KG1 (cell line): Measurements from ENCODE around the gene SCN1B.
A peak's percentile ranks its signal among the peaks of the same experiment; 100 is the strongest.
"Not testable (repeated sequence)": the region's sequence is repeated elsewhere in the genome, so short reads cannot be mapped to it uniquely, and the experiment has no call there.

ENCODE experiments used
- DNase-seq: peaks from one replicate; lab custom pipeline; 2025; lab: John Stamatoyannopoulos, UW

Gene SCN1B

DNA sequence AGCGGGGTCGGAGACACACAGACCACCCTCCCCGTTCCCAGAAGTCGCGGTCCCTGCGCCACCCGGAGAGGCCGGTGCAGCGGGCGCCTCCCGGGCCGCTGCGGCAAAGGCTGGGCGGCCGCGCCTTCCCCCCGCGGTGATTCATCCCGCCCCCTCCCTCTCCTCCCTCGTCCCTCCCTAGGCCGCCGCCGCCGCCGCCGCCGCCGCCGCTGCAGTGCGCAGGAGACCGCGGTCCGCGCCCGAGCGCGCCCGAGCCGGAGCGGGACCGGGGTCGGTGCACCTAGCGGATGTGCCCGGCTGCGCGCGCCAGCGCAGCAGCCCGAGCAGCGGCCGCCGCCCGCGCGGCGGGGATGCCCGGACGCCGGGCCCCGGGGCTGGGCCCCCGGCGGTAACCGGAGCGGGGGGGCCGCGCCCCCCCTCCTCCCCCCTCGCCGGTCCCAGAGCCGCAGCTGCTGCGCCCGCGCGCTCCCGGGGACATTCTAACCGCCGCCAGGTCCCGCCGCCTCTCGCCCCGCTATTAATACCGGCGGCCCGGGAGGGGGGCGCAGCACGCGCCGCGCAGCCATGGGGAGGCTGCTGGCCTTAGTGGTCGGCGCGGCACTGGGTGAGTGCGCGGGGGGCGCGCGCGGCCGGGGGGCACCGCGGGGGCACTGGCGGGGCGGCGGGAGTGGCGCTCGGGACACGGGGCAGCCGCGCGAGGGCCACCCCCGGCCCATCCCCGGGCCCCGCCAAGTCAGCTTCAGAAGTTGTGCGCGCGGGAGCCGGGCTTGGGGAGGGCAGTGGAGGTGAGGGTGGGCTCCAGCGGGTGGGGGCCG is at the start of gene SCN1B:
TSS of gene SCN1B (plus strand) at position 214 of the 815 bp plus-strand sequence. CDS start at position 565, 351 bp downstream.
- DNase-seq = no peak

DNA sequence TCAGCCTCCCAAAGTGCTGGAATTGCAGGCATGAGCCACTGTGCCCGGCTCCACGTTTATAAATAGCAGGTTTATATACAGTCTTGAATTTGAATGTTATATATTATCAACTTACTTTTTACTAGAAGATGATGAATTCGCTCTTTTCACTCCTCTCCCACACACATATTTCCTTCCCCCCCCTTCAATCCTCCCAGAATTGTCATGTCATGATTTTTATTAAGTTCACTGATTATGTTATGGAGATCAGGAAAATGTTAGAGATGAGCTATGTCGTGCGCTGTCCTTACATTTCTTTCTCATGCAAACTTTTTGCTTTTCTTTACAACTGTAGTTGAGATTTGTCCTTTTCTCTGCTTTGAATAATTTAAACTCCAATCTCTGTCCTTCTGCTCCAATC is 48.0 kb upstream of the SCN1B start:
- no peak for DNase-seq

DNA sequence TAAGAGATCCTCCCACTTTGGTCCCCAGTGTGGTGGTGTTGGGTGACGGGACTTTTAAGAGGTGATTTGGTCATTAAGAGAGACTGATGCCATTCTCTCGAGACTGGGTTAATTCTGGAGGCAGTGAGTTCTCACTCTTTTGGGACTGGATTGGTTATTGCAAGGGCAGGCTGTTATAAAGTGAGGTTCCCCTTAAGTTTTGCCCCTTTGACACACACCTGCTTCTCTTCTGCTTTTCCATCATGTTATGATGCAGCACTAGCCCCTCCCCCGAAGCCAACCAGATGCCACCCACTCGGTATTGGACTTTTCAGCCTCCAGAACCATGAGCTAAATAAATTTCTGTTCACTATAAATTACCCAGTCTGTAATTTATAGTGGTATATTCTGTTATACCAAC is 46.5 kb upstream of the SCN1B start:
- DNase-seq = no peak

DNA sequence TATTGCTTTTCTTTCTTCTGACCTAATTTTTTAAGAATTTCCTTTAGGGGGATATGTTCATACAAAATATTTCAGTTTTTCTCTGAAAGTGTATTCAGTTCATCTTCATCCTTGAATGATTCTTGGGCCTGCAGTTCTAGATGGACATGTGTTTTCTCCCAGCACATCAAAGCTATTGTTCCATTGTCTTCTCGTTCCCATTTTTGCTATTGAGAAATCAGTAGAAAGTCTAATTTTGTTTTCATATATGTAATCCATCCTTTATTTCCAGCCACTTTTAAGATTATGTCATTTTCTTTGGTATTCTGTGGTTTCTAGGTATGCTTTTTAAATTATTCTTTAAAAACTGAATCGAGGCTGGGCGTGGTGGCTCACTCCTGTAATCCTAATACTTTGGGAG is 46.0 kb upstream of the SCN1B start:
- no peak for DNase-seq

DNA sequence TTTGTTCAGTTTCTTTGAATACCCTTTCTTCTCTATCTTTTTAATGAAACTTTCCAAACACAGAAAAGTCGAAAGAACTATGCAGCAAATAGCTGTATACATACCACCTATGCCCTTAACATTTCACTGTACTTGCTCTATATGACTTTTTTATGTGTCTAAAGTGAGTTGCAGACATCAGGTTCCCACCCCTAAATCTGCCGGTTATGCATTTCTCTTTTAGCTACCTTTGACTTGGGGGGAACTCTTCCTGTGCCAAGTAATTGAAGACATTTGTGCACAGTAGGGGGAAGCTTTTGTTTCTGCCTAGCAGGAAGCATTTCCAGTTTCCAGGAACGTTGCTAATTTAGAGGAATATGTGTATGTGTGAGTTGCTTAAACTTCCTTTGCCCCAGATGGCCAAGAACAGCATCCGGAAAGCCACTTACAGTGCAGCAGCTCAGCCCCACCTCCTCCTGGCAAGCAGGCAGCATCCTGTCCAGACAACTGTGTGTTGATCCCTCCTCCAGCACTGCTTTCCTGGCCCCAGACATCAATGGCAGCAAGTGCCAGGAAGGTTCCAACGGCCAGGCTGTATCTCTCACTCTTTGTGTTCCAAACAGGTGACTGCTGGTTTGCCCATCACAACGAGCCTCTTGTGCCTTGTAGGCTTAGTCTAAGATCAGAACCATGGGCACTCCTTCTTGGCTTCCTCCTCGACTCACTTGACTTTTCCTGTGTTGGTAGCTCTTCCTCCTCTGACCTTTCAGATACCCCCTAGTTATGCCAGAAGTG is 44.8 kb upstream of the SCN1B start:
- no peak for DNase-seq

DNA sequence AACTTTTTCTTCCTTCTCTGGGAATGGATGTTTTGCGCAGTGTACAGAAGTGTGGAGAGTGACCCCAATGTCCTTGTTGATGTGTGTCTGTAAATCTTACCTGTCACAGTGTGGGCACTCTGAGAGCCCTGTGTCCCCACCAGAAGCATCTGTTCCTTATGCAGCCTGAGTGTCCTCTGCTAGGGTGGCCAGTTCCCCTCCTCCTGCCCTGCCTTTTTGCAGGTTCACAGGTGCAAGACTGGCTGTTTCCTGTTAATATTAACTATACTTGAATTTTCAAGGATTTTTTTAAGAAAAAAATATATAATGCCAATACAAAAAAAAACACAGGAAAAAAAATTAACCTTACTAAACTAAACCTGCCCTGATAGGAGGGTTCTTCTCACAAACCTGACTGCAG is 42.2 kb upstream of the SCN1B start:
- DNase-seq = no peak

DNA sequence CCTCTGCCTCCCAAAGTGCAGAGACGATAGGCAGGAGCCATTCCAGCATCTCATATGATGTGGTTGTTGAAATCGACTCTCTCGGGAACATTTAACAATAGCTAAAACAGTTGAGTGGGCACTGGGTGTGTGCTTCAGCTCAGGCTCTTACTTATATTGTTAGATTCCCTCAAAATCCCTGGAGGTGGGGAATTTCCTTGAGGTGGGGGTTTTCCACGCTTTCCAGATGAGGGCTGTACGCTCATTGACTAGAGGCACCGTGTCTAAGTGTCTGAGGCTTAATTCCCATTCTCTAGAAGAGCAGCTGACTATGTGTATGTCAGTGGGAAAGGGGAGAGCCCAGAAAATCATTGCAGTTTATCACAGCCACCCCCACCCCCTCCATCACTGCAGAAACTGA is 41.0 kb upstream of the SCN1B start:
- DNase-seq = no peak

DNA sequence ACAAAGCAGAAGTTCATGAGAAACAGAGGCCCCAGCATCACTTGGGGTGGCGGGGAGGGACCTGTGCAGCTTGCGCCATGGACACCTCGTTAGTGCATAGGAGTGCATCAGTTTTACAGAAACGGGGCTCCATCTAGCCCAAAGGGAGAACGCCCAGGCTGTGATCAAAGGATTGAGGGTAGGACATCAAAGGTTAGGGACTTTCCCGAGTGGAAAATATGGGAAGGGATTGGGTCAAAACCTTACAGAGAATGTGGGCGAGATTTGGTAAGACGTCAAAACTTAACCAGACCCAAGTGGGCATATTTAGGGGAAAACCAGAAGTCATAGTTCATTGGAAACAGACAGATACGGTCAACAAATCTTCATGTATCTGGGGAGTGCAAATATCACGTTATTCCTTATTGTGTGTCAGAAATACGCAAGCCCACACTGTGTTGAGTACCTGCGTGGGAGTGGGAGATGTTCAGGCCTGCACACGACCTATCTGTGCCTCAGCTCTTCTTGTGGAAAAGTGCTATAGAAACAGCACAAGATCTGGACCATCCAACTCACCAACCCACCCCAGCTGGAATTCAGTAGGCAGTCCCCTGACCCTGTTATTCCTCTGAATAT is 39.6 kb upstream of the SCN1B start:
- DNase-seq = no peak

DNA sequence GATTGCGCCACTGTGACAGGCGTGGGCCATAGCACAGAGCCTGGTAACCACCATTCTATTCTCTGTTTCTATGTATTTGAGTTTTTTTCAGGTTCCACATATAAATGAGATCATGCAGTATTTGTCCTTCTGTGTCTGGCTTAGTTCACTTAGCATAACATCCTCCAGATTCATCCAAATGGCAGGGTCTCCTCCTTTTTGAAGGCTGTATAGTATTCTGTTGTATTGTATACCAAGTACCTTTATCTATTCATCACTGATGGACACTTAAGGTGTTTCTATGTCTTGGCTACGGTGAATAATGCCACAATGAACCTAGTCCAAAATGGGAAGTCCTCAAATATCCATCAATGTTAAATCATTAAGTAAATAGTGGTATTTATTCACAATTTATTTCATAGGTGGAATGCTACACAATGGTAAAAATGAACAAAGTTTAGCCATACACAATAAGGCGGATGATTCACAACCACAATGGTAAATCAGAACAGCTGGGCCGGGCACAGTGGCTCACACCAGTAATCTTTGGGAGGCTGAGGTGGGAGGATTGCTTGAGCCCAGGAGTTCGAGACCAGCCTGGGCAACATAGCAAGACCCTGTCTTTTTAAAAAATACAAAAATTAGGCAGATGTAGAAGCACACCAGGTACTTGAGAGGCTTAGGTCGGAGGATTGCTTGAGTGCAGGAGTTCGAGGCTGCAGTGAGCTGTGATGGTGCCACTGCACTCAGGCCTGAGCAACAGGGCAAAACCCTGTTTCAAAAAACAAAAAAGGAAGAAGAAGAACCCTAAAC is 38.5 kb upstream of the SCN1B start:
- no peak for DNase-seq

DNA sequence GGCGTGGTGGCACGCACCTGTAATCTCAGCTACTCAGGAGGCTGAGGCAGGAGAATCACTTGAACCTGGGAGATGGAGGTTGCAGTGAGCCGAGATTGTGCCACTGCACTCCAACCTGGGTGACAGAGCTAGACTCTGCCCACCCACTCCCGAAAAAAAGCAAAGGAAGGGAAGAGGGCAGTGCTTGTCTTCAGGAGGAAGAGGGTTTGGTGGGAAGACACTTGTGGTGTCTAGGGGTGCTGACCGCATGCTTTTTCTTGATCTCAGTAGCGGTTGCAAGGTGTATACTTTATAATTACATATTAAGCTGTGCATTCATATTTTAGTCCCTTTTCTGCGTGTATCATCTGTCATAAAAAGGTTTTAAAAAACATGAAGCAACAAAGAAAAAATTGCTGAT is 37.7 kb upstream of the SCN1B start:
- DNase-seq = not testable (repeated sequence)

DNA sequence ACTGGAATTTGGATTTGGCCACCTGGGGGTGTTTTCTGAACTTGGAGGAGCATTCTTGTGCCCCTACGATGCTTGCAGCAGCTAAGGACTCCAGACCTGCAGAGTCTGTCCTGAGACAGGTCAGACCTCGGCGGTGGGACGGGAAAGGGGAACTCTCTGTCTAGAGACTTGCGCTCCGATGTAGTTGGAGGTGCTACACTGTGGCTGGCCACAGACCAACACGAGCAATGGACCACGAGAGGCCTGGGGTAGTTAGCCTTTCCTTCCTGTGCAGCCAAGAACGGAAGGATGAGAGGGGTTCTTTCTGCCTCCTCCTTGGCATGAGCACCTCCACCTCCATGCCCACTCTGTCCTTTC is 36.0 kb upstream of the SCN1B start:
- DNase-seq = no peak

DNA sequence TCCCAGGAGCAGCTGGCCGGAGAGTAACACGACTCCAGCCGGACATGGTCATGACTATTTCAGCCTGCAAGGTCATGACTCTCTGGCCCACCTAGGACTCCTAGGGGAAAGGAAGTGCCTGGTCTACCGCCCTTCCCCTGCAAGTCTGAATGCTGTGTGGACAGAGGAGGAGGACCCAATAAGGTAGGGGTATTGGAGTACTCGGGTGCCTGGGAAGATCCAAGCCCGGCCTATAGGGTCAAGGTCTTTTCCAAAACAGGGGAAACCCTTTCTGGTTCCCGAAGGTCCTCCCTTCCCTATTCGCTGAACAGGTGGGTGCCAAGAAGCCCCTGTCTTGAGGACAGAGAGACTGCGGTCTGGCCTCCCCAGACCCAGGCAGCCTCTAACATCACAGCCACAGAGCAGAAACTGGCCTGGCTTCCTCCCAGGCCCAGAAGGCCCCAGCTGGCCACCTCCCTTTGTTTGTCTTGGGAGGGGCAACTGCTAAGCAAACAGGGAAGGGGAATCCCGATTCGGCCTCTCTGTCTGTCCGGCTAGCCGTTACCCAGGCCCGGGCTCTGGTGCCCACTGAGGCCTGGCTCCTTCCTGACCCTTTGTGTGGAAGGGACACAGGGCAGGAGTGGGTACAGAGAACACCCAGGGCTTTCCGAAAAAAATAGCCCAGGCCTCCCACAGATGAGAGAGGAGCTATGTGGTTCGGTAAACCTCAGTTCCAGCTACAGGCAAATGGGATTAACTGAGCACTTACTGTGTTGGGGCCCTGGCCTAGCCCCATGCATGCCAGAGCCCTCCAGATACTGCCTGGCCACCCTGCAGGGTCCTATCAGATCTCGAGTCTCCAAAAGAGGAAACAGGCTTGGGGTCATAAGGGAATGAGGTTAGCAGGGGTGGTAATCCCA is 35.4 kb upstream of the SCN1B start:
- DNase-seq = no peak

DNA sequence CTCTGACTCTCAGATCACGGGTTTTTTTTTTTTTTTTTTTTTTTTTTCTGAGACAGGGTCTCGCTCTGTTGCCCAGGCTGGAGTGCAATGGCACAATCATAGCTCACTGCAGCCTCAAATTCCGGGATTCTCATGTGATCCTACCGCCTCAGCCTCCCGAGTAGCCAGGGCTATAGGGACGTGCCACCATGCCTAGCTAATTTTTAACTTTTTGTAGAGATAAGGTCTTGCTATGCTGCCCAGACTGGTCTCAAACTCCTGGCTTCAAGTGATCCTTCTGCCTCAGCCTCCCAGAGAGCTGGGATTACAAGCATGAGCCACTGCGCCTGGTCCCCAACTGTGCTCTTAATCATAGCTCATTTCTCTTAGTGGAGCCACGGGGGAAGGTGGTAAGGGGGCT is 34.7 kb upstream of the SCN1B start:
- no peak for DNase-seq

DNA sequence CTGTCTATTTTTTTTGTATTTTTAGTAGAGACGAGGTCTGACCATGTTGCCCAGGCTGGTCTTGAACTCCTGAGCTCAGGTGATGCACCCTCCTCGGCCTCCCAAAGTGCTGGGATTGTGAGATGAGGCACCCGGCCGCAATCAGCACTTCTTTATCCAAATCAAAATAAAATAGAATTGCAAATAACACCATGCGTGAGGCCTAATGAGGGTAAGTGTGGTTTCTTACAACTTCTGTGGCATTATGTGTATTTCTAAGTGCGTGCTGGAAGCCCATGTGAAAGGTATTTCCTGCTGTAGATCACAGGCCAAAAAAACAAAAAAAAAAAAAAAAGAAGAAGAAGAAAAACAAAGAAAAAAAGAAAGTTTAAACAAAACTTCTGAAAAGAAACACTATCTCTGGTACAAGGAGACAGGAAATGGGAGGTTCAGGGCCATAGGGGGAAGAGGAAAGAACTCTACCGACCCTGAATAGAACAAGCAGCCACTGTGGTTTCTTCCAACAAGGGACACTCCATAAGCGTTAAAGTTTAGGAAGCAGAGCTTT is 33.1 kb upstream of the SCN1B start:
- DNase-seq = no peak

DNA sequence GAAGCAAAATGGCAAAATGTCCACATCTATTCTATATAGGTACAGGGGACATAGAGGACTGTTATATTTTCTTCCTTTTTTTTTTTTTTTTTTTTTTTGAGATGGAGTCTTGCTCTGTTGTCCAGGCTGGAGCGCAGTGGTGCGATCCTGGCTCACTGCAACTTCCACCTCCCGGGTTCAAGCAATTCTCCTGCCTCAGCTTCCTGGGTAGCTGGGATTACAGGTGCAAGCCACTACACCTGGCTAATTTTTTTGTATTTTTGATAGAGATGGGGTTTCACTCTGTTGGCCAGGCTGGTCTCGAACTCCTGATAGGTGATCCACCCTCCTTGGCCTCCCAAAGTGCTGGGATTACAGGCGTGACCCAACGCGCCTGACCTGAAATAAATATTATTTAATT is 32.0 kb upstream of the SCN1B start:
- DNase-seq = not testable (repeated sequence)

DNA sequence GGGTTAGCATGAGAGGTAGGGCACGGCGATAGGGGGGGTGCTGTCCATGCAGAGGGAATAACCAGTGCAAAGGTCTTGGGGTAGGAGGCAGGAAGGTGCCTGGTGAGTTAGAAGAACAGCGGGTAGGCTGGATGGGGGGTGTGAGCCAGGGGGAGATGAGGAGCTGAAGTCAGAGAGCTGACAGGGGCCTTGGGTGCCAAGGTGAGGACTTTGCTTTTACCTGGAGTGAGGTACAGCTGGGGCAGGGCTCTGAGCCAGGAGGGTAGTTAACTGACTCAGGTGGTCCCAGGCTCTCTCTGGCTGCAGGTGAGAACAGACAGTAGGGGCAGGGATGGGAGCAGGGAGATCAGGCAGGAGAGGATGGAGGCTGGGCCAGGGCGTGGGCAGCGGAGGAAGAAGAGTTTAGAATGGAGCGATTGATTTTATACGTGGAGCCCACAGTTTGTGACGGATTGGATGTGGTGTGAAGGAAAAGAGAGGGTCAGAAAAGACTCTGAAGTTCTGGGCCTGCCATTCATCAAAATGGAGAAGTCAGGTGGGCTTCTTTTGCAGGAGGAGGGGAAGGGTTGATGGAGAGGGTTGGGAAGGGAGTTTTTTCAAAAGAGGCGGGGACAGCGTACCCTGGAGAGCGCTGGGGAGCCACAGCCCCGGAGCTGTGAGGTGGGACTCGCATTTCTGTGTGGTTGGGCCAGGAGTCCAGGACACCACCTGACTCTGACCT is 31.3 kb upstream of the SCN1B start:
- no peak for DNase-seq

DNA sequence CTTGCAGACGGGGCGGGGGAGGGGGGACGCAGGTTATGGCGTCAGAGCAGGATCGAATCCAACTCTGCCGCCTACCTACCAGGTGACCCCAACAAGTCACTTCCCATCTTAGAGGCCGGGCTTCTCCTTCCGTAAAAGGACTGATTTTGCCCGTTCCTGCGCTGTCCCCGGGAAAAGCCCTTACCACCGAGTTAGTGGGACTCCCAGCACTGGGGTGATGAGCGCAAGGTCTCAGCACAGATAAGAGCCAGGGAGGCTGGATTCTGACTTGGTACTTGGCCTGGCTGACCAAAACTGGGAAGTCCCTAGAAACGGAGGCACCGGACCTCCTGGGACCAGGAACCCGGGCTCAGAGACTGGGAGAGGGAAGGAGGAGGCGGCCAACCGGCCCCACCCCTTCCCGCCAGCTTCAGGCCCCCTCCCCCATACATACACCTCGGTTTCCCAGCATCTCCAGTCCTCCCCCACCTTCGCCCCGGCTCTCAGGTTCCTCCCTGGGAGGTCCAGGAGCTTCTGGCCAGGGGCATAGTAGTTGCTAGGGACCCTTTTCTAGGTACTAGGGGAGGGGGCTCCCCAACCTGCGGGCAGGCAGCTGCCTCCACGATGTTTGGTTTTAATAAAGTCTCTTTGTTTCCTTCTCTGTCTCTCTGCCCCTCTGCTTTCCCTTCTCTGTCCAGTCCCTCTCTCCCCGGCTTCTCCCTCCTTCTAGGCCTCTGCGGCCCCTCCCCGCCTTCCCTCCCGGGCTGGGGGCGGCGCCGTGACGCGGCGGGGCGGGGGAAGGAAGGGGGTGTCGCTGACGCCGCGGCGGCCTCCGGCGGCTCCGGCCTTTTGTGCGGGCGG is 30.6 kb upstream of the SCN1B start, which contains the start of gene GRAMD1A:
TSS of gene GRAMD1A (plus strand) at position 826 of the 840 bp plus-strand sequence. CDS start 156 bp downstream, outside the sequence.
- DNase-seq = peak; percentile 48

DNA sequence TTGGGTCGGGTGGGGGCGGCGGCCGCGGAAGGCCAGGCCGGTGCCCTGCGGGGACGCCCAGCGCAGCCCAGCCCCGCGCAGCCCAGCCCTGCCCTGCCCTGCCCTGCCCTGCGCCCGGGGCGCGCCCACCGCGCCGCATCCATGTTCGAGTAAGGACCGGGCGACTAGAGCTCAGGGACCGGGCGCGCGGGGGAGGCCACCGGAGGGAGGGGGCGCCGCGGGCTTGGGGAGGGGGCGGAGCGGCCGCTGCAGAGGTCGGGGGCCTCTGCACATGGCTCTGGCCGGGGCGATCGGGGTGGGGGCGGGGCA is 30.0 kb upstream of the SCN1B start:
- no peak for DNase-seq
